CD14-positive monocyte (primary cell): ENCODE results near the gene ZNF695. TPM values are rescaled to one million over a fixed set of nuclear protein-coding genes. Genes with fewer than 3 reads are reported as not detected.
A peak's percentile ranks its signal among the peaks of the same experiment; 100 is the strongest.

Experiments used
- DNase-seq, 3 donors: peaks; one replicate each; pipeline ENCODE4 v3.0.0-alpha.2; 2011 to 2022
- H2AFZ ChIP-seq: 2 replicates; pipeline ENCODE4 v1.6.0; 2012; ENCODE audit warnings: mild to moderate bottlenecking, low read depth, low read length, inconsistent platforms; ENCODE audit not compliant: insufficient read depth, poor library complexity, severe bottlenecking
- H3K27ac ChIP-seq, 2 donors: 1 replicate in 1 of 2; 2 replicates in 1 of 2; pipeline ENCODE4 v1.5.1; 2012 to 2013; ENCODE audit warnings: low read length in 2 of 2, control low read depth in 1 of 2, inconsistent platforms in 1 of 2, low read depth in 1 of 2, mild to moderate bottlenecking in 1 of 2
- H3K27me3 ChIP-seq, 2 donors: one replicate each; pipeline versions ENCODE4 v1.6.0 to v1.6.1; 2011 to 2013; ENCODE audit warnings: low read length in 2 of 2; ENCODE audit not compliant: control insufficient read depth in 2 of 2, insufficient read depth in 2 of 2
- H3K36me3 ChIP-seq, 2 donors: replicated peaks in 1 of 2; 1 replicate in 1 of 2; 2 replicates in 1 of 2; pipeline versions ENCODE4 v1.5.1 to v1.6.1; 2012 to 2013; ENCODE audit warnings: low read length in 2 of 2, control low read depth in 1 of 2, inconsistent platforms in 1 of 2, mild to moderate bottlenecking in 1 of 2; ENCODE audit not compliant: insufficient read depth in 2 of 2, control insufficient read depth in 1 of 2
- H3K4me1 ChIP-seq, 2 donors: 1 replicate in 1 of 2; 2 replicates in 1 of 2; pipeline versions ENCODE4 v1.5.1 to v1.6.1; 2012 to 2013; ENCODE audit warnings: low read length in 2 of 2, control low read depth in 1 of 2, inconsistent platforms in 1 of 2, mild to moderate bottlenecking in 1 of 2, moderate library complexity in 1 of 2; ENCODE audit not compliant: insufficient read depth in 2 of 2, control insufficient read depth in 1 of 2
- H3K4me2 ChIP-seq: replicated peaks from 2 replicates; pipeline ENCODE3; 2012; ENCODE audit warnings: low read length, moderate library complexity, mild to moderate bottlenecking; ENCODE audit not compliant: poor library complexity, severe bottlenecking; ENCODE audit errors: extremely low read depth
- H3K4me3 ChIP-seq, 3 experiments: fragments of 200-600 bp in 1 of 3; sonication (generic) in 1 of 3; replicated peaks in 1 of 3; 1 replicate in 2 of 3; 2 replicates in 1 of 3; pipeline ENCODE4 v1.5.1; 2011 to 2013; ENCODE audit warnings: low read length in 3 of 3, mild to moderate bottlenecking in 3 of 3, control low read depth in 2 of 3, low read depth in 2 of 3, inconsistent platforms in 1 of 3, moderate library complexity in 1 of 3
- H3K79me2 ChIP-seq: 2 replicates; pipeline ENCODE4 v1.6.0; 2012; ENCODE audit warnings: mild to moderate bottlenecking, control low read depth, inconsistent platforms, low read length, moderate library complexity; ENCODE audit not compliant: insufficient read depth
- H3K9ac ChIP-seq: 2 replicates; pipeline ENCODE4 v1.6.0; 2017; ENCODE audit warnings: low read length, mild to moderate bottlenecking; ENCODE audit not compliant: insufficient read depth, poor library complexity, severe bottlenecking
- H3K9me3 ChIP-seq, 2 donors: replicated peaks in 1 of 2; 1 replicate in 1 of 2; 2 replicates in 1 of 2; pipeline versions ENCODE4 v1.5.1 to v1.6.1; 2012 to 2013; ENCODE audit warnings: low read length in 2 of 2, control low read depth in 1 of 2; ENCODE audit not compliant: control insufficient read depth in 1 of 2, insufficient read depth in 1 of 2
- H4K20me1 ChIP-seq: 2 replicates; pipeline ENCODE4 v1.6.0; 2012; ENCODE audit warnings: mild to moderate bottlenecking, low read length, control low read depth, moderate library complexity; ENCODE audit not compliant: insufficient read depth
- H3K27ac Mint-ChIP-seq, 7 donors: one replicate each; pipeline ENCODE4 v1.8.0; 2020; ENCODE audit warnings: mild to moderate bottlenecking in 7 of 7, mixed read lengths in 7 of 7, moderate library complexity in 6 of 7, inconsistent platforms in 2 of 7
- H3K27me3 Mint-ChIP-seq, 3 donors: one replicate each; pipeline ENCODE4 v1.8.0; 2021 to 2022; ENCODE audit warnings: low read depth in 3 of 3, mild to moderate bottlenecking in 3 of 3, mixed read lengths in 3 of 3, moderate library complexity in 3 of 3, inconsistent platforms in 1 of 3
- H3K36me3 Mint-ChIP-seq, 2 donors: one replicate each; pipeline ENCODE4 v1.8.0; 2020; ENCODE audit warnings: mixed read lengths in 2 of 2, inconsistent platforms in 1 of 2, mild to moderate bottlenecking in 1 of 2
- H3K4me1 Mint-ChIP-seq: one replicate; pipeline ENCODE4 v1.8.0; 2020; ENCODE audit warnings: mild to moderate bottlenecking, mixed read lengths
- H3K4me3 Mint-ChIP-seq, 2 donors: one replicate each; pipeline ENCODE4 v1.8.0; 2020; ENCODE audit warnings: mild to moderate bottlenecking in 2 of 2, mixed read lengths in 2 of 2, moderate library complexity in 1 of 2
- H3K9me3 Mint-ChIP-seq, 7 donors: one replicate each; pipeline ENCODE4 v1.8.0; 2020 to 2022; ENCODE audit warnings: mixed read lengths in 7 of 7, mild to moderate bottlenecking in 6 of 7, moderate library complexity in 6 of 7, inconsistent platforms in 2 of 7
- CTCF ChIP-seq: fragments of 200-600 bp; IDR thresholded peaks from one replicate; pipeline ENCODE4 v1.8.0; 2022; ENCODE audit warnings: antibody characterized with exemption, mild to moderate bottlenecking
- WGBS: methylation state at CpG from one replicate; pipeline ENCODE4 v1.1.5; 2013; ENCODE audit warnings: missing lambda C conversion rate; ENCODE audit not compliant: insufficient coverage; 5-methylcytosine and 5-hydroxymethylcytosine counted together
- intact Hi-C, 2 donors: fragments of 100-400 bp; cut with micrococcal nuclease; formaldehyde crosslinking; loops; one replicate each; pipeline versions ENCODE4 v1.15.0 to v1.15.1; 2023
- polyA plus RNA-seq, 3 donors: library from polyadenylated mRNA; depleted of rRNA in 1 of 3; unstranded in 2 of 3; stranded (reverse) in 1 of 3; fragments of 300-500 nt in 2 of 3; fragments of >200 nt in 1 of 3; fragmentation: Illumina TruSeq in 2 of 3; gene quantifications; 1 replicate in 2 of 3; 2 replicates in 1 of 3; pipeline ENCODE4 v1.2.3, GENCODE V29; 2012 to 2021

The ZNF695 gene
- polyA plus RNA-seq, 3 donors, result 0.18 TPM; not detected in 2

DNA sequence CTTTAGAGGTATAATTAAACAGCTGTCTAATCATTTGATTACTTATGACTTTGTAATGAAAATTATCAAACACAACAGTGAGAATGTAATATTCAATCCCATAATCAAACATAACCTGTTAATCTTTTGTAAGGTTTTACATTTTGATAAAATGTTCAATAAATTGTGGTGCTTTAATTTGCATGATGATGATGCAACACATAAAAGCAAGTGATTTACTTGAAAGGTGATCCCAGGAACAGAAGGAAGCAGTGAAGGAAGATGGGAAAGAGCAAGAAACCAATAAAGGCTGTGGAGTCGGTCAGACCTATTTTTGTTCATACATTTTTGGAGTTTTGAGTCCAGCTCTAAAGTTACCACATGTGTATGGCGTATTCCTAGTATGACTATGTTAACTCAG, 29.6 kb downstream of the ZNF695 start:
- TF ChIP-seq CTCF, result no peak
- Mint-ChIP-seq H3K36me3 (no peaks in the 10 kb centered on the region), H3K9me3 (peaks cover 27 to 82% (median 61%) of the 10 kb centered on the region in 7 donors), H3K4me1 (no peaks in the 10 kb centered on the region), H3K27ac (no peak overlapping the region), H3K4me3 (no peak overlapping the region), H3K27me3 (peaks cover 2% of the 10 kb centered on the region in 3 donors)
- H3K4me2 ChIP-seq, result no peak overlapping the region
- no peaks in the 10 kb centered on the region for H3K79me2 ChIP-seq
- WGBS, result 100% methylated on average over 2 of the region's 2 CpGs
- no peaks in the 10 kb centered on the region for H3K4me1 ChIP-seq
- H3K9ac ChIP-seq, result no peak overlapping the region
- H3K27ac ChIP-seq, result no peak overlapping the region
- no peak overlapping the region for H2AFZ ChIP-seq
- peaks cover 52 to 78% of the 10 kb centered on the region in 2 donors for H3K9me3 ChIP-seq
- H4K20me1 ChIP-seq, result no peaks in the 10 kb centered on the region
- DNase-seq, result no peak
- intact Hi-C loops, result no loop called here
- no peaks in the 10 kb centered on the region for H3K36me3 ChIP-seq
- no peak overlapping the region for H3K4me3 ChIP-seq
- H3K27me3 ChIP-seq, result no peaks in the 10 kb centered on the region

DNA sequence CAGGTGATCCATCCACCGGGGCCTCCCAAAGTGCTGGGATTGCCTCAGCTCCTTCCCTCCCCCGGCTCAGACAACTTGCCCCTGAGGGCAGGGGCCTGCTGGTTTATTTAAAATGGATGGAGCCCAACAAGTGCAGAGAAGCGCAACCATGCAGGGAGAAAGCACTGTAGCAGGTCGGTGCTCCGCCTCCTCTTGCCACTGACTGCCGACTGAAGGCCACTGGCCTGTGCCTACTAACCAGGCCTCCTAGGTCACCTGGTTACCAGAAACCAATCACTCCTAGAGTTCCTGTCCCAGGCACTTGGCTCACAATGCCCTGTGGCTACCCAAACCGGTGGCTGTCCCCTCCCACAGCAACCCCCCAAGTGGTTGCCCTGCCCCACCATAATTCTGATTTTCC, 35.9 kb downstream of the ZNF695 start:
- H3K27me3 ChIP-seq, result no peaks in the 10 kb centered on the region
- 97% methylated on average over 6 of the region's 7 CpGs for WGBS
- no peak for DNase-seq
- H3K36me3 Mint-ChIP-seq, result peaks cover 7 to 11% of the 10 kb centered on the region in 2 donors
- peak overlapping the region in 1 of 7 donors; percentile 17 for H3K27ac Mint-ChIP-seq
- intact Hi-C loops, result loop anchor here (2.0 to 5.0 kb wide), 3 partner anchors 40 to 59 kb away; partner anchors contain the start of gene AHCTF1 (in 1 of the 2)
- H3K4me3 ChIP-seq, result no peak overlapping the region
- peaks cover 0 to 2% (median 2%) of the 10 kb centered on the region in 3 donors for H3K27me3 Mint-ChIP-seq
- no peak overlapping the region for H3K4me2 ChIP-seq
- peaks cover 0 to 7% of the 10 kb centered on the region in 2 donors for H3K36me3 ChIP-seq
- H3K9me3 ChIP-seq, result peaks cover 57 to 65% of the 10 kb centered on the region in 2 donors
- no peak overlapping the region for H3K9ac ChIP-seq
- H3K9me3 Mint-ChIP-seq, result peaks cover 31 to 77% (median 56%) of the 10 kb centered on the region in 7 donors
- no peak overlapping the region for H3K4me3 Mint-ChIP-seq
- H3K4me1 Mint-ChIP-seq, result peaks cover 7% of the 10 kb centered on the region
- no peak for TF ChIP-seq CTCF
- no peak overlapping the region for H2AFZ ChIP-seq
- no peaks in the 10 kb centered on the region for H4K20me1 ChIP-seq
- no peaks in the 10 kb centered on the region for H3K79me2 ChIP-seq
- no peaks in the 10 kb centered on the region for H3K4me1 ChIP-seq
- no peak overlapping the region for H3K27ac ChIP-seq
